GM18951 (cell line): Measurements from ENCODE around the gene ZNF579.

Experiments used
- POLR2A ChIP-seq: IDR thresholded peaks from 4 replicates; pipeline ENCODE4 v1.6.1; 2011; ENCODE audit warnings: mild to moderate bottlenecking; ENCODE audit not compliant: insufficient read length, insufficient read depth; ENCODE audit errors: extremely low read depth
- in situ Hi-C: fragments of 300-500 bp; cut with MboI; formaldehyde crosslinking; loops from one replicate; pipeline ENCODE4 v1.12.0; 2022; ENCODE audit warnings: low sequenced_read_pairs, mixed read lengths, inconsistent platforms; ENCODE audit not compliant: unreplicated experiment

The ZNF579 gene

DNA sequence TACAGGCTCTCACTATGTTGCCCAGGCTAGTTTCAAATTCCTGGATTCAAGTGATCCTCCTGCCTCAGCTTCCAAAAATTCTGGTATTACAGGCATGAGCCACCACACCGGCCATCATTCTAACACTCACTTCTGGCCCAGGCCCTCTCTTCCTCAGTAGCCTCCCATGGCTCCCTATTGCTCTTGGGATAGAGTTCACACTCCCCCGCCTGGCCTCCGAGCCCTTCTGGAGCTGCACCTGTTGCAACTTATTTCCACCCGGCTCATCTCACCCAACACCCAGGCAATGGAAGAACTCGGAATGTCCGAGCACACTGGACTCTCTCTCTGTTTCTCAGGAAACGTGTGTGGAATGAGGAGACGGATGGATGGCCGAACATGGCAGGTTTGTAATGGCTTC lies 26.3 kb downstream of the ZNF579 start:
- in situ Hi-C loops, result no loop called here

GRCh38 chr19:55553217-55554182 lies 27.1 kb downstream of the ZNF579 start:
- no peak for TF ChIP-seq POLR2A
- in situ Hi-C loops, result no loop called here

More for the DNA sequence above, 26.3 kb downstream of the ZNF579 start:
- no peak for TF ChIP-seq POLR2A

- no peak for TF ChIP-seq POLR2A
Measured at GRCh38 chr19:55552620-55553019, 28.0 kb downstream of the ZNF579 start.

DNA sequence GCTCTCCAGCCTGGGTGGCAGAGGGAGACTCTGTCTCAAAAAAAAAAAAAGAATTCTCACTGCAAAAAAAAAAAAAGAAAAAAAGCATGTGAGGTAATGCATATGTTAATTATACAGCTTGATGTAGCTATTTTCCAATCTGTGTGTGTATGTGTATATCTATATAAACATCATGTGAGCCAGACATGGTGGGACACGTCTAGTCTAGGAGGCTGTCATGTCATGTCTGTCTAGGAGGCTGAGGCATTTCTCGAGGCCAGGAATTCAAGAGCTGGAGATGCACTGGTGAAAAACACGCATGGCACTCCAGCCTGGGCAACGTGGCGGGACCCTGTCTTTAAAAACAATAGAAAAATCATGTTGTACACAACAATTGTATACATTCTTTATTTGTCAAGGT lies 28.4 kb downstream of the ZNF579 start:
- TF ChIP-seq POLR2A, result no peak
- in situ Hi-C loops, result no loop called here

More at GRCh38 chr19:55552620-55553019, 28.0 kb downstream of the ZNF579 start:
- in situ Hi-C loops, result no loop called here

DNA sequence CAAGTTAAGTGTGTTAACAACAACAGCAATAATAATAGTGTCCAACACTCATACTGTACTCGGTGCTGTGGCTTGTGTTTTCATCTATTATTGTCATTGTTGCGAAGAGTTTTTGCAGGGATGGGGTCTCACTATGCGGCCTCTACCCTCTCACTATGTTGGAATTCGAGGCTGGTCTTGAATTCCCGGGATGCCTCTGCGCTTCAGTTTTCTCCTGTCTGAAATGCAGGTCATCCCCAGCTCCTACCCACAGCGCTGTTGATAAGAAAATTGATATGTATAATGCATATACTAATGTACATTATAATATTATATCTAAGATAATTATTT lies 30.4 kb downstream of the ZNF579 start:
- TF ChIP-seq POLR2A, result no peak
- in situ Hi-C loops, result no loop called here

- in situ Hi-C loops, result no loop called here
- TF ChIP-seq POLR2A, result no peak
Measured at GRCh38 chr19:55549500-55550320, 30.9 kb downstream of the ZNF579 start.

GRCh38 chr19:55546822-55547614 lies 33.6 kb downstream of the ZNF579 start:
- no peak for TF ChIP-seq POLR2A
- in situ Hi-C loops, result no loop called here

GRCh38 chr19:55546011-55546410 lies 34.6 kb downstream of the ZNF579 start:
- TF ChIP-seq POLR2A, result no peak
- in situ Hi-C loops, result no loop called here

GRCh38 chr19:55545443-55545842 lies 35.2 kb downstream of the ZNF579 start, which contains the start of gene SBK3:
TSS of gene SBK3 (minus strand) at chr19:55545543. CDS start at chr19:55545543, 0 bp downstream.
- in situ Hi-C loops, result no loop called here
- no peak for TF ChIP-seq POLR2A

GRCh38 chr19:55544776-55545439 lies 35.7 kb downstream of the ZNF579 start:
- no peak for TF ChIP-seq POLR2A
- in situ Hi-C loops, result no loop called here

DNA sequence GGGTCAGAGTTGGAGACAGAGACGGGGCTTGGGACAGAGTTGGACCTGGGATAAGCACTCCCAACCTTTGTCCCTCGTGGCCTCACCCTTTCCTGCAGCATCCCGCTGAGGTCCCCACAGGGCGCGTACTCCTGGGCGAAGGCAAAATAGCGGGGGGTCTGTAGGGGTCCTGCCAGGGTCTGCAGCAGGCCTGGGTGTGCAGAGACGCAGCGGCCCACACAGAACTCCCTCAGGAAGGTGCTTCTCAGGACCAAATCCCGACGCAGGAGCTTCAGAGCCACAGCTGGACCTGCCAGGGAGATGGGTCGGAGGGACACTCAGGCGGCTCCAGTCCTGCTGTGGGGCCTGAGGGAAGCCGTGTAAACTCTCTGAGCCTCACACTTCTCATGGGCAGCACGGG lies 36.6 kb downstream of the ZNF579 start:
- no peak for TF ChIP-seq POLR2A
- in situ Hi-C loops, result no loop called here

GRCh38 chr19:55543567-55543966 lies 37.1 kb downstream of the ZNF579 start:
- in situ Hi-C loops, result no loop called here
- no peak for TF ChIP-seq POLR2A

DNA sequence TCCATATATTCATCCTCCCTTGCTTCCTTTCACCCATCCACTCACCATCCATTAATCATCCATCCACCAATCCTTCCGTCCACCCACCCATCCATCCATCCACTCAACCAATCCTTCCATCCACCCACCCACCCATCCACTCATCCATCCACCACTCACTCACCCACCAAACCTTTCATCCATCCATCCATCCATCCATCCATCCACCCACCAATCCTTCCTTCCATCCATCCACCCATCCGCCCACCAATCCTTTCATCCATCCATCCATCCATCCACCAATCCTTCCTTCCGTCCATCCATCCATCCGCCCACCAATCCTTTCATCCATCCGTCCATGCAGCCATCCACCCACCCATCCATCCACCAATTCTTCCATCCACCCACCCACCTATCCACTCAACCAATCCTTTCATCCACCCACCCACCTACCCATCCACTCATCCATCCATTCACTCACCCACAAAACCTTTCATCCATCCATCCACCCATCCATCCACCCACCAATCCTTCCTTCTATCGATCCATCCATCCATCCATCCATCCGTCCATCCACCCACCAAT lies 38.3 kb downstream of the ZNF579 start:
- TF ChIP-seq POLR2A, result no peak
- in situ Hi-C loops, result no loop called here
